GM20431 (cell line): ENCODE measurements around the gene FBN1.

ENCODE experiments used
- in situ Hi-C: fragments of 300-500 bp; cut with MseI, MboI; formaldehyde crosslinking; loops from one replicate; pipeline ENCODE4 v1.15.0; 2020; ENCODE audit warnings: low sequenced_read_pairs; ENCODE audit not compliant: unreplicated experiment

Gene FBN1

GRCh38 chr15:48536681-48537091, 108.8 kb downstream of the FBN1 start:
- in situ Hi-C loops = no loop called here

DNA sequence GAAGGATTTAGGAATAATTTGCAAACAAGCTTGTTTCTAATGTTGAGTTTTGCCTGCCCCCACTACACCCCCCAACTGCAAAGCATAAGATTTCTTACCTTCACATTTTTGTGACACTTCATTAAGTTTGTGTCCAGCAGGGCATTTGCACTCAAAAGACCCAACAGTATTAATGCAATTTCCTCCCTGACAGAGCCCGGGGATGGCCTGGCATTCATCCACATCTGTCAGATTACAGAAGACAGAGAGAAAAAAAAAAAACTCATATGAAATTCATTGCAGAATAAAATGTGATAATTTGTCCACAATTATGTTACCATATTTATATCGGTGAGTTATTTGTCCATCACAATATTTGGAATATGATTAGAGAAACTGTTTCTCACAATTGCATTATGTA, 111.5 kb downstream of the FBN1 start:
- in situ Hi-C loops = no loop called here

DNA sequence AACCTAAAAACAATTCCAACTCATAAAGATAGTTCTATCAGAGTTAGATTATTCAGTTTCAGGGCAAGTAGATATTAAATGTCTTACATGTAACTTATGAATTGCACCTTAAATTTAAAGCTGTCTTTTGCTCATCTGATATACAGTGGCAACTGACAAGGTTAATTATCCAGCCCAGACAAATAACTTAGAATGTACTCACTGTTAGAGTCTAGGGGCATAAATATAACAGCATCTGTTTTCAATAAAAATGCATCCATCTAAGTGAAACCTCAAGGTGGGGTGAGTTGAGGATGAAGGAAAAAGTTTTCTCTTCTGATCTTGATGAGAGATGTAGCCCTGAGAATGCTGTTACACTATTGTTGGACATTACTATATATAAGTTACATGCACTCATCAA, 112.6 kb downstream of the FBN1 start:
- in situ Hi-C loops = no loop called here

DNA sequence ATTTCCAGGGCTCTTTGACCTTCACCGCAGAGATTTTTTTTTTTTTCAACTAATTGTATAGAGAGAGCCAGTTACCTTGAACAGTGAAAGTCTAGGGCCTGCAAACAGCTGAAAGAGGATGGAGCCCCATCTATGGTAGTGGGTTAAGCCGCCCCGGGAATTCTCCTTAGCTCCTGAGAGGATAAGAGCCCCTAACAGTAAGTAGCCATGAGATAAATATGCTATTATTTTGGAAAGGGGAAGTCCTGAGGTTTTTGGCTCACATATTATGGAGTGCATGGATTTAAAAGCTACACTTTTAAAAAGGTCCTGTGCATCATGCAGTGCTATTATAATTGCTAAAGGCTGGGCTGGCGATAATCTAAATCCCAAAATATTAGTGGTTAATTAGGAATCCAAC, 115.0 kb downstream of the FBN1 start:
- in situ Hi-C loops = no loop called here

GRCh38 chr15:48528921-48529320, 116.6 kb downstream of the FBN1 start:
- in situ Hi-C loops = no loop called here

- in situ Hi-C loops = no loop called here
Observed at GRCh38 chr15:48527517-48527916, 118.0 kb downstream of the FBN1 start.

GRCh38 chr15:48522911-48523310, 122.6 kb downstream of the FBN1 start:
- in situ Hi-C loops = no loop called here

DNA sequence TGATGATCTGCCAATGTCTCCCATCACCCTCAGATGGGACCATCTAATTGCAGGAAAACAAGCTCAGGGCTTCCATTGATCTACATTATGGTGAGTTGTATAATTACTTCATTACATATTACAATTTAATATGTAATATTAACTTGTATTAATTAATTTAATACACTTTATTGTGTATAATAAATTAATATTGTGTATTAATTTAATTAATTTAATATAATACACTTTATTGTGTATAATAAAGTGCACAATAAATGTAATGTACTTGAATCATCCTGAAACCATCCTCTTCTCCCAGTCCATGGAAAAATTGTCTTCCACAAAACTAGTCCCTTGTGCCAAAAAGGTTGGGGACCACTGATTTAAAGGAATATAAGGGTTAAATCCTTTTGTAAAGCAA, 123.4 kb downstream of the FBN1 start:
- in situ Hi-C loops = no loop called here

DNA sequence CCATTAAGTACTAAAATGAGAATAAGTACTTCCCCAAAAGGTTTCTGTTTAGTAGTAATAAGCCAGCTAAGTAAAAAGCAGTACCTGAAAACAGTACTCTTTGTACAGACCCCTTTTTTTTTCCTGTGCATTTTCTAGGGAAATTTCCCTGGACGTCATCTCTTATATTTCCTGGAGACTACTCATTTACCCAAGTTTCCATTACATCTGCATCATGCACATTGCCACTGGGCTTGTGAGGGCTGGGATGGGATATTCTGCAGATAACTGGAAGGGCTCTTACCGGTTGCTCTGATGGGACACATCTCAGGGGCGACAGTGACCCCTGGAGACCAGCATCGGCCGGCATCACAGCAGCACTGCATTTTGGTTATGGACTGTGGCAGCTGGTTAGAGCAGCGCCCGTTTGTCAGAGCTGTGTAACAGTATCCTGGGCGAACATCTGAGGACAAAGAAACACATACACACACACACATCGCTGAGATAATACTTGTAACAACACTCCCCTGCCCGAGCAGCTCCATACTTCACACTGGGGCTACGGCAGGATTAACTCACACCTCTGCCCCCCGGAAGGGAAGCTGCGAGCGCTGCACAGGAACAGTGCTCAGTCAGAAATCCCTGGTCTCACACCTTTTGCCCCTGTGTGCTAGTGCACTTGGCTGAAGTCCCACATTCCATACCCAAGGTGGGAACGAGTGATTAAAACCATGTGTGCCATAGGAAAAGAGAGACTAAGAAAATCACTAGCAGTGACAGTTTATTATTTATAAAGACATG, 124.9 kb downstream of the FBN1 start:
- in situ Hi-C loops = no loop called here

- in situ Hi-C loops = no loop called here
Observed at GRCh38 chr15:48516121-48516520, 129.4 kb downstream of the FBN1 start.

GRCh38 chr15:48515500-48515899, 130.0 kb downstream of the FBN1 start:
- in situ Hi-C loops = no loop called here

- in situ Hi-C loops = no loop called here
Observed at GRCh38 chr15:48514103-48514816, 131.2 kb downstream of the FBN1 start.

- in situ Hi-C loops = no loop called here
Observed at GRCh38 chr15:48510976-48511375, 134.5 kb downstream of the FBN1 start.

DNA sequence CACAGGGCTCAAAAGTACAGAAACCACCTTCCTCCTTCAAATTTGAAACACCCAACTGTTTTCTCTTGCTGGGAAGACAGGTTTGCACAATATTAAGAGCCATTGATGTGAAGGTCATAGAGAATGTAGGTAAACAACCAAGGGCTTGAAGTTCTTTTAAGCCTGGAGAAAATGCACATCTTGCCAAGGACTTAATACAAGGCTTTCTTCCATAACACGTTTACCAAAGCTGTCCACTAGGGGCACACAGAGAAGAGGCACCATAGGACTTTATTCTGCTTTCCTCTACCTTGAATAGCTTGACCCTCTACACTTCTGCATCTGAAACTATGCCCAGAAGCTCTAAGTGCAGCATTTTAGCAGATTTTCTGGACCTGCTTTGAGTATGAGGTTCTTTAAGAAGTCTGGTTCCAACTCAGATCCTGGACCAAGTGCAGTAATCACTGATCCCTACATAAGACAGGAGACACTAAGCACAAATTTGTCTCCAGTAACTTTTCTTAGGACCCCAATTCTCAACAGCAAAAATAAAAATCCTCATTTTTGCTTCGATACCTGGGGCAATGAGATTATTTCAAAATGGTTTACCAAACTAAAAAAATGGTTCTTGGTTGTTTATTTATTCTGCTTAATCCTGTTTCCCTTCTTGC, 138.0 kb downstream of the FBN1 start:
- in situ Hi-C loops = no loop called here

- in situ Hi-C loops = no loop called here
Observed at GRCh38 chr15:48505067-48505466, 140.4 kb downstream of the FBN1 start.

GRCh38 chr15:48501208-48501607, 144.3 kb downstream of the FBN1 start:
- in situ Hi-C loops = no loop called here

DNA sequence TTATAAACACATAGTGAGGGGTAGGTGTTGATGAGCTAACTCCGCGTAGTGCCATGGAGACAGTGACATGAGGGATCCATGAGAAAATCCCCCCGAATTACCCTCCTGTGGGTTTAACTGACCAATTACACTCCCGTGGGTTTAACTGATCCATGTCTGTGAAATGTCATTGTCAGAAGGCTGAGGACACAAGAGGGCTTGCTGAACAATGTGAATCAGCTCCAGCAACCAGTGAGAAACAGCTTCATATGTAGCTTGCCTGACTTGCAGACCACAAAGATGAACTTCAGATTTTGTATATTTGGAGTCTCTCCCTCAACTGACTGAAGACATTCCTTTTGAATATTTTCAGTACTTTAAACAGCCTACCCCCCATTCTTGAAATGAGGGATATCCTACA, 144.9 kb downstream of the FBN1 start:
- in situ Hi-C loops = no loop called here

GRCh38 chr15:48499978-48500377, 145.5 kb downstream of the FBN1 start:
- in situ Hi-C loops = no loop called here

DNA sequence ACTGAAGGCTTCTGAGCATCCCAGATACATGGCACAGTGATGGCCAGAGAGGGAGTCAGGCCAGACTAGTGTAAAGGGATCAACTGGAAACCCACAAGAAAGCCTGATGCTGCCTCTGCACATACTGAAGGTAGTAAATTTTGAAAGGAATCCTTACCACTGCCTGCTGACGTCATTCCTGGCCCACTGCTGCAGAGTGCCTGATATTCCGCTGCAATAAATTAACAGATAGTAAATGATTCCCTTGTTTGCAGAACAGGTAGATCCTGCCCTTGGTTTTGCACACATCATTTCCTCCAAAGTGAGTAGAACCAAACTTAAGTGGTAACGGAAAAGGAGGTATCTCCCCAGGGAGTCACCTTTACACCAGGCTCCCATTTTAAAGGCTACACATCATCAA, 146.7 kb downstream of the FBN1 start:
- in situ Hi-C loops = no loop called here

GRCh38 chr15:48494631-48495030, 150.9 kb downstream of the FBN1 start:
- in situ Hi-C loops = no loop called here

DNA sequence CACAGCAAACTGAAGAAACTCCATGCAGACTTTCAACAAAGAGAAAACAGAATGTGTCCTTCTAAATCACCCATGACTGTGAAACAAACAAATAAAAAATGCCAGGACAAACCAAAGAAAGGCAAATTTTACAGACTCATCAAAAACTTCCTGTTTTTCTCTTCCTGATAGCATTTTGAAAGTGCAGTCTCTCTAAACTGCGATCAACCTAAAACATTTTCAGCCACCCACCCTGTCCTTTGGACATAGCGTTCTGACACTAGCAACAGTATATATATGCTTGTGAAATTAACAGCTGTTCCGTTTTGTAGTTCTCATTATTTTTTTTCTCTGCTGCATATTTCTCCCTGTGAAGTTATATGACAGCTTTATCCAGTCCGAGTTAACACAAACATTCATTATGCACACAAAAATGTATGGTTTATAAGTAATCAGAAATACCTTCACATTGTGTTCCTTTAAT, 151.7 kb downstream of the FBN1 start:
- in situ Hi-C loops = no loop called here
